GM18858 (cell line): ENCODE measurements around the gene RDH8.

ENCODE experiments used
- ATAC-seq: cut with Tn5 transposase; IDR thresholded peaks from one replicate; pipeline ENCODE4 v1.9.1; 2021; ENCODE audit not compliant: unreplicated experiment

RDH8 gene

DNA sequence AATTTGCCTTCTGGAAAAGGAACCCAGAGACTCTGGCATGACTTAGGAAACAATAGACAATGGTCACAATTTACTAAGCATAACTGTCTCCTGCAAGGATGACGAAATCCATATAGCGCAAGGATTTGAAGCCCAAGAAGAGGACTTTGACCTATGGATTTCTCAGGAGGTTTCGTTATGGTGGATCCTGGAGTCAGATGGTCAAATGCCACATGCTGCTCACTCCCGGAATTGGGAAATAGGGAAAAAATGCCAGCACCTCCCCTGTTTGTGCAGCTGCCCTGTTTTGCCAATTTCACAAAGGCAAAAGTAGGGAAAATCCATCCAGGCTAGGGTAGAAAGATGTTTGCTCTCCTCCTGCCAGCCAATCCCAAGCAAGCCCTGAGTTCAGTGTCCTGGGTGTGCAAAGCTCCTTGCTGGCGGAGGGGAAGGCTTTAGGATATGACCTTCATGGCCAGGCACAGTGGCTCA is 23.4 kb downstream of the RDH8 start:
- ATAC-seq = no peak

DNA sequence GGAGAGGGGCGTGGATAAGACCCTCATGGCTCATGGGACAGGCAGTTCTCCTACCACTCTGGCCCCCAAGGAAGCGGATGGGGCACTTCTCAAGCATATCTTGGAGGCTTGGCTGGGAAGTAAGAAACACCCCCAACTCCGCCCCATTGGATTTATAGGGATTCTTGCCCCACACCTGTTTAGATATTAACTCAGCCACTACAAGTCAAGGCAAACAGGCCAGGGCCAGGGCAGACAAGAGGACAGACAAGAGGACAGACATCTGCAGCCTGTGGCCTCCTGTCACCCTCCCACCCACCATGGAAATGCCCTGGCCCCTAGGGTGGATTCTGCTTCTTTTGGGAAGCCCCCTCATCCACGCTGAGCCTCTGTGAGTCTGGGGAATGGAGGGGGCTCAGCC is 24.1 kb downstream of the RDH8 start:
- ATAC-seq = no peak

DNA sequence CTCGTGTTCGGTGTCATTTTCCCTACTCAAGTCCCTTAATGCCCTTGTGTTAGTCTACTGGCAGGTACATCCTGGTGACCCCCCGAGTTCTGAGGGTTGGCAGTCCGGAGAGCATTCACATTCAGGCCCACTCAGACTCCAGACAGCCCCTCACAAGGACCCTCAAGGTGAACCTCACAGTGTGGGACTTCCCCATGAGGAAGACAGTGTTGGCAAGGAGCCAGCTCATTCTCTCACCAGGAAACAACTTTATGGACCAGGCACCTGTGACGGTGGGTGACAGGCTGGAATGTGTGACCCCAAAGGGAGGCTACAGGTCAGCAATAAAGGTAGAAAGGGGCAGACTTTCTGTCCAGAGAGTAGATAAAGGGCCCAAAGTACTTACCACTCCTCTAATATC is 24.5 kb downstream of the RDH8 start:
- ATAC-seq = no peak

DNA sequence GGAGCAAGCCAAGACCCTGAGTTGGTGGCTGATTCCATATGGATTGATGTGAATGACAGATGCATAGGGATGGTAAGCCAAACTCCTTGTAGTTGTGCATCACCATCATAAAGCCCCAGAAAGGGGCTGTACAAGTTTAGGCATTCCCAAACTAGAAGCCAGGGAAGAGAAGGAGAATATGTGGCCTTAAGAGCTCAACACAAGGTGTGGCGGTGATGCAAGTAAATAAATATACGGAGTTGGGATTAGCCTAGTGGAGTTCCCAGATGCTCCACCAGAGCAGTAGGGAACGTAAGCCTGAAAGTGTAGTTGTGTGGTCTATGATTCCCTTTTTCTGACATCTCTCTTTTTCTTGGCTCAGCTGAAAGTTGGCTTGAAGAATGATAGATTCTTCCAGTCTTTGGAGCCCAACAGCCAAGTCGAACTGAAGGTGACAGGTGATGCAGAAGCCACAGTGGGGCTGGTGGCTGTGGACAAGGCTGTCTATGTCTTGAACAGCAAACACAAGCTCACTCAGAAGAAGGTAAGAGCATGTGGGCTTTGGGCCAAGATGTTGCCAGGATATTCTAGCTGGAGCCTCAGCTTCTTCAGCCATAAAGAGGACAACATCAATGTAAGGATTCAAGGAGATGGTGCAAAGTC is 30.1 kb downstream of the RDH8 start:
- no peak for ATAC-seq

DNA sequence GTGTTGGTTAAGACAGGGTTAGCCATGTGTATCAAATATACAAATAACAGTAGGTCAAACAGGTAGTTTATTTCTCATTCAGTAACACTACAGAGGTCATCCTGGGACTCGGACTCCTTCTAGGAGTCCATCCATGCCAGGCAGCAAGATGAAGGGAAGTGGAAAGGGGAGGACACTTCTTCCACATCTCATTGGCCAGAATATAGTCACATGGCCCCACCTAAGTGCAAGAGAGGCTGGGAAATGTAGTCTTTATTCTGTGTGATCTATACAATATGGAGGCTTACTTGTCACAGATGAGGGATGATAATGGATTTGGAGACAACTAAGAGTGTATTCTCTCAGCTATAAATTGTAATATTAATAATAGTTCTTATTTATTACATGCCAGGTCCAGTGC is 31.1 kb downstream of the RDH8 start:
- no peak for ATAC-seq

DNA sequence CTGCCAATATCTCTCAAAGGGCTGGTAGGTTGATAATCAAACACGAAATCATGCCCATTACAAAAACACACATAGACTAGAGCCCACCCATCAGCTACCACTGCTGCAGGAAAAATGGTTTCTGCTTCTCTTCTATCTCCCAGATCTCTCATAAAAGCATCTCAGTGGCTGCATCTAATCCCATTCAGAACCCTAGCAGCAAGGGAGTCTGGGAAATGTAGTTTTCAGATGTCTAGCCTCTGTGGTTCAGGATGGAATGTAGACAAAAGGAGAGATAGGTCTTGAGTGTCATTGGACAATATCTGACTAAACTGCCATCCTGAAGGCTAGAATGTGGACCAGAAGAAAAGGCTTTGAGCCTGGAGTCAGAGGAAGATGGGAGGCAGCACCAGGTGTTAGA is 32.1 kb downstream of the RDH8 start:
- ATAC-seq = no peak

DNA sequence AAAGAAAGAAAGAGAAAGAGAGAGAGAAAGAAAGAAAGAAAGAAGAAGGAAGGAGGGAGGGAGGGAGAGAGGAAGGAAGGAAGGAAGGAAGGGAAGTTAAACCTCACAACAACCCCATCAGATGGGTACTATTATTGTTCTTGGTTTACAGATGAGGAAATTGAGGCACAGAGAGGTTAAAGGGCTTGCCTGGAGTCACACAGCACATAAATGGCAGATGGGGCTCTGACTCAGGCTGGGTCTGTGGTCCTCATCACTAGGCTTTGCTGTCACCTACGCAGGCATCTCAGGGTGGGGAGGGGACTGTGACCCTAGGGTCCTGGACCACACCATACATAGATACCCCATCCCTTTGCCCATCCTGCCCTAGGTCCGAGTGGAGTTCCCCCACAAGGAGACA is 36.3 kb downstream of the RDH8 start:
- no peak for ATAC-seq

DNA sequence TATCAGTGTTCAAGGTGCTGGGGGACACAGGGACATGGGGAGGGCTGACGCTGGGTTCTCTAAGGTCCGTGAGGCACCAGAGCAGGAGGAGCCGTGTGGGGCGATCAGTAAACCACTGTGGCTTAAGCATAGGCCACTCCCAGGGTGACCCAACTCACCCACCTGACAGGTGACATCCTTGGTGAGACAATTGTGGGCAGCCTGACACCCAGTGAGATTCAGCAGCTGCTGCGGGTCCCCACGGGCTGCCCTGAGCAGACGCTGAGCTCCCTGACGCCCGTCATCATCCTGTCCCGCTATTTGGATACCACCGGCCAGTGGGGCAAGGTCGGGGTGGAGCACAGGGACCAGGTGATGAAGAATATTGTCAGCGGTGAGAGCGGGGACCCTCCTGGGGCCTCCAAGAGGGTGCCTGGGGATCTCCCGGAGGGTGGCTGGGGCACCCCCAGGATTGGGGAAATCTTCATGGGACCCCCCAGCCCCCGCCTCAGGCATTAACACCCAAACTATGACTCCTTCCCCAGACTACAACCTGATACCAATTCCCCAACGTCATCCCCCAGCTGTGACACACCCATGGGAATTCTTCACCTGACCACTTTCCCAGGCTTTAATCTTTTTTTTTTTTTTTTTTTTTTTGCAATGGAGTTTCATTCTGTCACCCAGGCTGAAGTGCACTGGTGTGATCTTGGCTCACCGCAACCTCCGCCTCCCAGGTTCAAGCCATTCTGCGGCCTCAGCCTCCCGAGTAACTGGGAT is 39.5 kb downstream of the RDH8 start:
- no peak for ATAC-seq

DNA sequence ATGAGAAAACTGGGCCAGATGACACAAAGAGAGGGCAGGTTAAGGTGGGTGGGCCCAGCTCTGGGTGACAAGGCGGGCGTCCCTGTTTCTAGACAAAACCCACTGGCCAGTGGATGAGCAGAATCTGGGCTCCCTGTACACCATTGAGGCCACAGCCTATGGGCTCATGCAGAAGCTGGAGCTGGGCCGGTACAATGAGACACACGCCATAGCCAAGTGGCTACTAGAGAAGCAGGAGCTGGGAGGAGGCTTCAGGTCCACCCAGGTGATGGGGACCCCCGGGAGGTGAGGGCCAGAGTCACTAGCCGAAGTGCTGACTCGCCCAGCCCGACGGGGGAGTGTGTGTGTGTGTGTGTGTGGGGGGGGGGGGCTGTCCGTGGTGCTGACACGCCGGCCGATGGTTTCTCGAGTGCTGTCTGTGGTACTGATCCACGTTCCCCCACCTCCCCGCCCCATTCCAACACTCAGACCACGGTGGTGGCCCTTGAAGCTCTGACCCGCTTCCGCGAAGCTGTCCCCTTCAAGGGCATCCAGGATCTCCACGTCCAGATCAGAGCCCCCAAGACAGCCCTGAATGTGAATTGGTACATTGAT is 48.5 kb downstream of the RDH8 start:
- ATAC-seq = no peak

DNA sequence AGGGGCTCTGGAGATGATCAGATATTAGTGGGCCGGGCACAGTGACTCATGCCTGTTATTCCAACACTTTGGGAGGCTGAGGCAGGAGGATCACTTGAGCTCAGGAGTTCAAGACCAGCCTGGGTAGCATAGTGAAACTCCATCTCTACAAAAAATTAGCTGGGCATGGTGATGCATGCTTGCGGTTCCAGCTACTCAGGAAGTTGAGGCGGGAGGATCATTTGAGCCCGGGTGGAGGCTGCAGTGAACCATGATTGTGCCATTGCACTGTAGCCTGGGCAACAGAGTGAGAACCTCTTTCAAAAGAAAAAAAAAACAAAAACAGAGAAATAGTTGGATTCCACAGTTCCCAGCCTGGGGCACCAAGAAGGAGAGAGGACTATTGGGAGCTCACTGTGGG is 54.9 kb downstream of the RDH8 start:
- ATAC-seq = no peak

DNA sequence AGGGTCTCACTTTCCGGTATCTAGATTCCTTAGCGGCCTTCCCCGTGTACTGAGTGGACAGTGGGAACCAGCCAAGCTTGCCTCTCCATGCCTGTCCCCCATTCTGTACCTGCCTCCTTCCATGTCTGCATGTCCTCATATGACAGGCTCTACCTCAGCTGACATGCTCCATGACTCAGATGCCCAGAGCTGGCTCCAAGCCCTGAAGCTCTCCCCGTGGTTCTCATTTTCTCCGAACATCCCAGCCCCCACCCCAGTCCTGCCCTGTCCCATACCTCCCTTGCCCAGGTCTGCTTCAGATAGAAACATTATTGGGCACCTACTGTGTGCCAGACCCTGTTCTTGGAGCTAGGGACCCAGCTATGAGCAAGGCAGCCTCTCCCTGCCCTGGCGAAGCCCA is 55.8 kb downstream of the RDH8 start:
- no peak for ATAC-seq

DNA sequence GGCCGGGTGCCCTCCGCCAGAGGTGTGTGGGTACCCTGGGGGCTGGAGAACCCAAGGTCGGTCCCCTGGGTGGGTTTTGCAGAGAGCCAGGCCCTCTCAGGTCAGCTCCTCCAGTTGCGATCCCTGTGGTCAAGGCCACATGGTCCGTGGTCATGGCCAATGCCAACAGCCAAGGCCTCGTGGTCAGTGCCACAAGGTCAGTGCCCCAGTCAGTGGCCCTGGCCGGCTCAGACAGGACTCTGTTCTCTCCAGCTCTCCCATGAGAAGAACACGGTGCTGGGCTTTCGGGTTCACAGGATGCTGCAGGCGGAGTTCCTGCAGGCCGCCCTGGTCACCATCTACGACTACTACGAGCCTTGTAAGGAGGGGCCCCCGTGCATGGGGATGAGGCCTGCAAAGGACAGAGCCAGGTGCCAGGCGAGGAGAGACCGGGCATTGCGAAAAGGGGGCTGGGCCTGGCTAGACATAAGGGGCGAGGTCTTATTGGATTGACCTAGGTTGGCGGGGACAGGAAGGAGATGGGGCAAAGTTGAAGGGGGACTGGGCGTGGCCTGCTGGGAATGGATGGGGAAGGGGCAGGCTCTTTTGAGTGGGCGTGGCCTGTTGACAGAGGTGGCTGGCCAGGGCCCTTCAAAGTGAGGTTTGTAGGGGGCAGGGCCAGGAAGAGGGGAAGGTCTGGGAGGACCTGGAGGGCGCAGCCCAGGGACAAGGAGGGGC is 57.6 kb downstream of the RDH8 start:
- ATAC-seq = no peak
